Measurements from ENCODE around the gene ITGAL. TPM values are rescaled to one million over a fixed set of nuclear protein-coding genes. Genes with fewer than 3 reads are reported as not detected.
"Not testable (repeated sequence)": the region's sequence is repeated elsewhere in the genome, so short reads cannot be mapped to it uniquely, and the experiment has no call there.

Gene ITGAL
- total and polyA plus RNA-seq, 2 donors (not counting 3 experiments of a cell fraction or from before 2014, with no cell fraction given) = not detected

DNA sequence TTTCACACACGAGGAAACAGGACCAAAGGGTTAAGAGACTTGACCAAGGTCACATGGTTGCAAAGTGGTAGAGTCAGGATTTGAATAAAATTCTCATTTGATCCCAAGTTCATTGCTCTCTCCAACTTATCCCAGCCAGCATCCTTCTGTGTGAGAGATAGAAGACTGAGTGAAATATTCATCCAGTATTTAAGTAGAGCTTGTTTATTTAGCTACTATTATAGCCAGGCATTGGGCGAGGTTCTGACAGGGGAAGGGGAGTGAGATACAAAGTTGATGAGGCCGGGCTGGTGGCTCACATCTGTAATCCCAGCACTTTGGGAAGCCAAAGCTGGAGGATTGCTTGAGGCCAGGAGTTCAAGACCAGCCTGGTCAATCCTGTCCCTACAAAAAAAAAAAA, 4.4 kb downstream of the ITGAL start:
- no peak for TF ChIP-seq MYC (IDR thresholded peaks at IDR 0.05; ENCODE audit: low read depth, low read length)
- TF ChIP-seq POLR2A (IDR thresholded peaks at IDR 0.05; ENCODE audit: low read depth, low read length) = no peak
- no peak for TF ChIP-seq POLR2AphosphoS5 (IDR thresholded peaks at IDR 0.05; ENCODE audit: insufficient read depth, low read depth, low read length)
- no peak for TF ChIP-seq EZH2 (IDR thresholded peaks at IDR 0.05; ENCODE audit: borderline replicate concordance, low read depth, low read length, severe bottlenecking)
- TF ChIP-seq FOS (IDR thresholded peaks at IDR 0.05; ENCODE audit: borderline replicate concordance, insufficient read depth, low read length) = no peak
- TF ChIP-seq GATA2 (IDR thresholded peaks at IDR 0.05; ENCODE audit: insufficient read depth, insufficient read length, low read depth, low read length) = no peak
- TF ChIP-seq, protein P1, sequence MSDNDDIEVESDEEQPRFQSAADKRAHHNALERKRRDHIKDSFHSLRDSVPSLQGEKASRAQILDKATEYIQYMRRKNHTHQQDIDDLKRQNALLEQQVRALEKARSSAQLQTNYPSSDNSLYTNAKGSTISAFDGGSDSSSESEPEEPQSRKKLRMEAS (IDR thresholded peaks at IDR 0.05; ENCODE audit: insufficient read depth, insufficient read length) = no peak
- TF ChIP-seq, protein P2, sequence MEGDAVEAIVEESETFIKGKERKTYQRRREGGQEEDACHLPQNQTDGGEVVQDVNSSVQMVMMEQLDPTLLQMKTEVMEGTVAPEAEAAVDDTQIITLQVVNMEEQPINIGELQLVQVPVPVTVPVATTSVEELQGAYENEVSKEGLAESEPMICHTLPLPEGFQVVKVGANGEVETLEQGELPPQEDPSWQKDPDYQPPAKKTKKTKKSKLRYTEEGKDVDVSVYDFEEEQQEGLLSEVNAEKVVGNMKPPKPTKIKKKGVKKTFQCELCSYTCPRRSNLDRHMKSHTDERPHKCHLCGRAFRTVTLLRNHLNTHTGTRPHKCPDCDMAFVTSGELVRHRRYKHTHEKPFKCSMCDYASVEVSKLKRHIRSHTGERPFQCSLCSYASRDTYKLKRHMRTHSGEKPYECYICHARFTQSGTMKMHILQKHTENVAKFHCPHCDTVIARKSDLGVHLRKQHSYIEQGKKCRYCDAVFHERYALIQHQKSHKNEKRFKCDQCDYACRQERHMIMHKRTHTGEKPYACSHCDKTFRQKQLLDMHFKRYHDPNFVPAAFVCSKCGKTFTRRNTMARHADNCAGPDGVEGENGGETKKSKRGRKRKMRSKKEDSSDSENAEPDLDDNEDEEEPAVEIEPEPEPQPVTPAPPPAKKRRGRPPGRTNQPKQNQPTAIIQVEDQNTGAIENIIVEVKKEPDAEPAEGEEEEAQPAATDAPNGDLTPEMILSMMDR (IDR thresholded peaks at IDR 0.05; ENCODE audit: extremely low read depth in 1 of 2, insufficient read depth in 1 of 2, low read depth in 1 of 2, low read length in 2 of 2) = no peak
- TF ChIP-seq JUN (IDR thresholded peaks at IDR 0.05; ENCODE audit: borderline replicate concordance, insufficient read depth, insufficient read length, low read depth) = no peak
- POLR2A ChIA-PET = interaction anchor here (0.6 kb wide), 1 partner anchor 27 kb away, joined by 3 read pairs; no protein-coding TSS in a partner anchor
- FAIRE-seq = no peak

DNA sequence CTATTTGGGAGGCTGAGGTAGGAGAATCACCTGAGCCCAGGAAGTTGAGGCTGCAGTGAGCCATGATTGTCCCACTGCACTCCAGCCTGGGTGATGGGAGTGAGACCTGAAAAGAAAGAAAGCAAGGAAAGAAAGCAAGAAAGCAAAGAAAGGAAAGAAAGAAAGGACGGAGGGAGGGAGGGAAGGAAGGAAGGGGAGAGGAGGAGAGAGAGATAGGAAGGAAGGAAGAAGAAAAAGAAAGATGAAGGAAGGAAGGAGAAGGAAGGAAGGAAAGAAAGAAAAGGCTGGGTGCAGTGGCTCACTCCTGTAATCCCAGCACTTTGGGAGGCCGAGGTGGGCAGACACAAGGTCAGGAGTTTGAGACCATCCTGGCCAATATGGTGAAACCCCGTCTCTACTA, 5.2 kb downstream of the ITGAL start:
- BruUV-seq (replicated peaks); H3K9me1 ChIP-seq (replicated peaks; ENCODE audit: control insufficient read depth, extremely low read depth, insufficient read depth, low read length); H3K9ac ChIP-seq (replicated peaks; ENCODE audit: extremely low read depth, insufficient read depth, low read length); H4K20me1 ChIP-seq (replicated peaks; ENCODE audit: control insufficient read depth, extremely low read depth, insufficient read depth, low read length); FAIRE-seq; dilution Hi-C loops (cut with MboI; ENCODE audit: extremely low pct_ligation_motif_present, low sequenced_read_pairs); H3K79me2 ChIP-seq (ENCODE audit: control insufficient read depth, insufficient read depth, low read length); H3K4me1 ChIP-seq (ENCODE audit: control insufficient read depth, extremely low read depth, insufficient read depth, low read length); intact Hi-C loops (cut with micrococcal nuclease); H3K9me3 ChIP-seq (replicated peaks; ENCODE audit: control insufficient read depth, insufficient read depth, low read length); H3K4me2 ChIP-seq (ENCODE audit: insufficient read depth, low read length); H2AFZ ChIP-seq (ENCODE audit: low read depth, low read length); H3K4me3 ChIP-seq (replicated peaks in 1 of 3; ENCODE audit: insufficient read depth in 1 of 3, low read depth in 1 of 3, low read length in 3 of 3); H3K27ac ChIP-seq (ENCODE audit: insufficient read depth, low read depth, low read length); H3K36me3 ChIP-seq (ENCODE audit: control insufficient read depth in 2 of 2, extremely low read depth in 1 of 2, insufficient read depth in 2 of 2, low read length in 2 of 2); DNase-seq (ENCODE audit: low read depth, low spot score): not testable (repeated sequence)
- ChIA-PET POLR2A (interaction anchor here (0.6 kb wide), 1 partner anchor 27 kb away, joined by 3 read pairs; no protein-coding TSS in a partner anchor), CTCF (interaction anchor here (0.9 to 2.6 kb wide), 2 partner anchors 121 to 173 kb away, joined by 3 to 6 read pairs; partner anchors contain the start of gene PRR14)
- H3K27me3 ChIP-seq (ENCODE audit: control insufficient read depth in 2 of 2, insufficient read depth in 2 of 2, low read length in 2 of 2) = peaks cover 23% of the 10 kb centered on the region in 2 experiments

More for the DNA sequence above, 4.4 kb downstream of the ITGAL start:
- H4K20me1 ChIP-seq (replicated peaks; ENCODE audit: control insufficient read depth, extremely low read depth, insufficient read depth, low read length) = no peaks in the 10 kb centered on the region
- no peaks in the 10 kb centered on the region for H3K36me3 ChIP-seq (ENCODE audit: control insufficient read depth in 2 of 2, extremely low read depth in 1 of 2, insufficient read depth in 2 of 2, low read length in 2 of 2)
- intact Hi-C loops (cut with micrococcal nuclease) (no loop called here), dilution Hi-C loops (cut with MboI; ENCODE audit: extremely low pct_ligation_motif_present, low sequenced_read_pairs) (no loop called here)
- CTCF ChIA-PET = interaction anchor here (0.9 to 2.6 kb wide), 3 partner anchors 27 to 174 kb away, joined by 3 to 6 read pairs (median 4); partner anchors contain the start of gene PRR14
- H3K9me1 ChIP-seq (replicated peaks; ENCODE audit: control insufficient read depth, extremely low read depth, insufficient read depth, low read length) = no peaks in the 10 kb centered on the region
- DNase-seq (ENCODE audit: low read depth, low spot score) = no peak
- H3K79me2 ChIP-seq (ENCODE audit: control insufficient read depth, insufficient read depth, low read length) = no peaks in the 10 kb centered on the region
- H3K4me3 ChIP-seq (replicated peaks in 1 of 3; ENCODE audit: insufficient read depth in 1 of 3, low read depth in 1 of 3, low read length in 3 of 3) = no peak overlapping the region
- H2AFZ ChIP-seq (ENCODE audit: low read depth, low read length) = no peak overlapping the region
- H3K4me1 ChIP-seq (ENCODE audit: control insufficient read depth, extremely low read depth, insufficient read depth, low read length) = no peaks in the 10 kb centered on the region
- H3K9ac ChIP-seq (replicated peaks; ENCODE audit: extremely low read depth, insufficient read depth, low read length) = no peak overlapping the region
- H3K27ac ChIP-seq (ENCODE audit: insufficient read depth, low read depth, low read length) = no peak overlapping the region
- no peaks in the 10 kb centered on the region for H3K9me3 ChIP-seq (replicated peaks; ENCODE audit: control insufficient read depth, insufficient read depth, low read length)
- H3K27me3 ChIP-seq (ENCODE audit: control insufficient read depth in 2 of 2, insufficient read depth in 2 of 2, low read length in 2 of 2) = peaks cover 27 to 28% of the 10 kb centered on the region in 2 experiments
- no peak overlapping the region for H3K4me2 ChIP-seq (ENCODE audit: insufficient read depth, low read length)
- no TSS peak for BruUV-seq (replicated peaks)

Measured in endothelial cell of umbilical vein (primary cell).